GM12801 (cell line): ENCODE results near the gene AKR1C3.

Experiments used
- TF ChIP-seq, protein P1 (sequence below): IDR thresholded peaks from one replicate; pipeline ENCODE4 v1.5.1; 2011; ENCODE audit warnings: control low read depth; ENCODE audit not compliant: insufficient read length; ENCODE audit errors: extremely low read depth

The AKR1C3 gene

DNA sequence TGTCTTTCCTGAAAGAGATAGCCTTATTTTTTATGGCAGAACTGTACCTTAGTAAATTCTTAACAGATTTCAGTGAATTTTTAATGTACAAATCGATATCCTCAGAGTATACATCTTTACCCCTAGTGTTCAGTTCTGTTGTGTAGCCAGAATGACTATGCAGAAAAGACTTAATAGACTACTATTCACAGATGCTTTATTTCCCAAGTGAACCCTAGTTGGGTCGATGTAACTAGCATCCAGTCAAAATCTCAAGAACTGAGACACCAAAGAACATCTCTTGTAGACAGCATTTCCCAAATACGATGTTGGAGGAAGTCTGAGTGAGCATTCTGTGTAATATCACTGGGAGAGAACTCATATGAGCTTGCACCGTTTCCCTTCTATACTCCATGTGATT, 1.5 kb downstream of the AKR1C3 start:
- TF ChIP-seq, protein P1, sequence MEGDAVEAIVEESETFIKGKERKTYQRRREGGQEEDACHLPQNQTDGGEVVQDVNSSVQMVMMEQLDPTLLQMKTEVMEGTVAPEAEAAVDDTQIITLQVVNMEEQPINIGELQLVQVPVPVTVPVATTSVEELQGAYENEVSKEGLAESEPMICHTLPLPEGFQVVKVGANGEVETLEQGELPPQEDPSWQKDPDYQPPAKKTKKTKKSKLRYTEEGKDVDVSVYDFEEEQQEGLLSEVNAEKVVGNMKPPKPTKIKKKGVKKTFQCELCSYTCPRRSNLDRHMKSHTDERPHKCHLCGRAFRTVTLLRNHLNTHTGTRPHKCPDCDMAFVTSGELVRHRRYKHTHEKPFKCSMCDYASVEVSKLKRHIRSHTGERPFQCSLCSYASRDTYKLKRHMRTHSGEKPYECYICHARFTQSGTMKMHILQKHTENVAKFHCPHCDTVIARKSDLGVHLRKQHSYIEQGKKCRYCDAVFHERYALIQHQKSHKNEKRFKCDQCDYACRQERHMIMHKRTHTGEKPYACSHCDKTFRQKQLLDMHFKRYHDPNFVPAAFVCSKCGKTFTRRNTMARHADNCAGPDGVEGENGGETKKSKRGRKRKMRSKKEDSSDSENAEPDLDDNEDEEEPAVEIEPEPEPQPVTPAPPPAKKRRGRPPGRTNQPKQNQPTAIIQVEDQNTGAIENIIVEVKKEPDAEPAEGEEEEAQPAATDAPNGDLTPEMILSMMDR, result no peak

DNA sequence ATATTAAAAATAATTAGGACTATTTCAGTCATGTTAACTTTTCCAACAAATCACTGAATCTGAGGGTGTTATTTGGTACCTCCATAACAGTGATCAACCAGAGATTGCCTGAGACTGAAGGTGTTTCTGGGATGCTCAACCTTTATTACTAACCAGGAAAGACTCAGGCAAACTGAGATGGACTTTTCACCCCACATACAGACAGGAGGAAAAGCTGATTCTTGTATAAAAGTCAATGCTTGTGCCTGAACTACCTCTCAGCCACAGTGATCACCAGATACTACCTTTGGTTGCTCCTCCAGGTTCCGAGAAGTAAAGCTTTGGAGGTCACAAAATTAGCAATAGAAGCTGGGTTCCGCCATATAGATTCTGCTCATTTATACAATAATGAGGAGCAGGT, 1.9 kb downstream of the AKR1C3 start:
- TF ChIP-seq, protein P1, result no peak

GRCh38 chr10:5103481-5103880, 9.3 kb downstream of the AKR1C3 start:
- TF ChIP-seq, protein P1, result no peak

DNA sequence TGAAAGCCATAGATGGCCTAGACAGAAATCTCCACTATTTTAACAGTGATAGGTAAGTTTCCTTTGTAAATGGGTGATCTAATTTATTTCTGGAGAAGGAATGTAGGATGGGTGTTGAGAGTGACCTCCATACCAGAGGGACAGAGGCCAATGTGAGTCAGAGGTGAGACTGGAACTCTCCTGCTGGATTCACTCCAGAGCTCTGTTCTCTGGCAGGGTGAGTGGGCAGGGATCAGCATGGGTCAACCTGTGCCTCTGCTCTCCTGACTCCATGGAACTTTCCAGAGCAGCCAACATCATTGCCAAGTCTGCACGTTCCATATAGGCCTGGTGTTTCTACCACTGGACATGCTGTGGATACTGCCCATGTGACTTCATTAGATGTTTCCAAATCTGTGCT, 11.4 kb downstream of the AKR1C3 start:
- TF ChIP-seq, protein P1, result no peak

DNA sequence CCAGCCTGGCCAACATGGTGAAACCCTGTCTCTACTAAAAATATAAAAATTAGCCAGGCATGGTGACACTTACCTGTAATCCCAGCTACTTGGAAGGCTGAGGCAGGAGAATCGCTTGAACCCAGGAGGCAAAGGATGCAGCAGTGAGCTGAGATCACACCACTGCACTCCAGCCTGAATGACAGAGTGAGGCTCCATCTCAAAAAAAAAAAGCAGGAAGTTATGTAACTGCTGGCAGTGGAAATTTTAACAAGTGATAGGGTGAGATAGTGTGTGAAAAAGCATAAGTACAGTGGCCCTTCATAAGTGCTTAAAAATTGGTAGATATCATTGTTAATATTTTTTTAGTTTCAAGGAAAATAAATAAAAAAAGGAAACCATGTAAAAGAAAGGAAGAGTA, 12.3 kb downstream of the AKR1C3 start:
- TF ChIP-seq, protein P1, result no peak

- TF ChIP-seq, protein P1, result no peak
These were observed 13.8 kb downstream of the AKR1C3 start for GRCh38 chr10:5107860-5108526.

GRCh38 chr10:5108658-5109416, 14.6 kb downstream of the AKR1C3 start:
- TF ChIP-seq, protein P1, result no peak
